GM12801 (cell line): Measurements from ENCODE around the gene KRTAP4-1.

Experiments
- TF ChIP-seq, protein P1 (sequence below): IDR thresholded peaks from one replicate; pipeline ENCODE4 v1.5.1; 2011; ENCODE audit warnings: control low read depth; ENCODE audit not compliant: insufficient read length; ENCODE audit errors: extremely low read depth

The KRTAP4-1 gene

DNA sequence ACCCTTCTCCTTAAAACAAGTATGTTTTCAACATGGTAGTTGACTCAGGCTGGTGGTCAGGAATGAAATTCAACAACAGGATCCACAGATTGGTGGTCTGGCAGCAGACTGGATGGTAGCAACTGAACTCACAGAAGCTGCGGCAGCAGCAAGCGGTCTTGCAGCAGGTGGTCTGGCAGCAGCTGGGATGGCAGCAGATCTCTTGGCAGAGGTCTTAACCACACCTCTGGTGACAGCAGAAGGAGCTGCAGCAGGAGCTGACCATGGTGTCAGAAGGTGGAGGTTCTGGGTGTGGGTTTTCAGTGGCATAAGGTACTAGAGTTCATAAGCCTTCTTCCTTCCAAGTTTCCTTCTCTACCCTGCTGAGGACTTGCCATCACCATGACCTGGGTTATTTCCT lies 2.2 kb upstream of the KRTAP4-1 start:
- TF ChIP-seq, protein P1, sequence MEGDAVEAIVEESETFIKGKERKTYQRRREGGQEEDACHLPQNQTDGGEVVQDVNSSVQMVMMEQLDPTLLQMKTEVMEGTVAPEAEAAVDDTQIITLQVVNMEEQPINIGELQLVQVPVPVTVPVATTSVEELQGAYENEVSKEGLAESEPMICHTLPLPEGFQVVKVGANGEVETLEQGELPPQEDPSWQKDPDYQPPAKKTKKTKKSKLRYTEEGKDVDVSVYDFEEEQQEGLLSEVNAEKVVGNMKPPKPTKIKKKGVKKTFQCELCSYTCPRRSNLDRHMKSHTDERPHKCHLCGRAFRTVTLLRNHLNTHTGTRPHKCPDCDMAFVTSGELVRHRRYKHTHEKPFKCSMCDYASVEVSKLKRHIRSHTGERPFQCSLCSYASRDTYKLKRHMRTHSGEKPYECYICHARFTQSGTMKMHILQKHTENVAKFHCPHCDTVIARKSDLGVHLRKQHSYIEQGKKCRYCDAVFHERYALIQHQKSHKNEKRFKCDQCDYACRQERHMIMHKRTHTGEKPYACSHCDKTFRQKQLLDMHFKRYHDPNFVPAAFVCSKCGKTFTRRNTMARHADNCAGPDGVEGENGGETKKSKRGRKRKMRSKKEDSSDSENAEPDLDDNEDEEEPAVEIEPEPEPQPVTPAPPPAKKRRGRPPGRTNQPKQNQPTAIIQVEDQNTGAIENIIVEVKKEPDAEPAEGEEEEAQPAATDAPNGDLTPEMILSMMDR: no peak

DNA sequence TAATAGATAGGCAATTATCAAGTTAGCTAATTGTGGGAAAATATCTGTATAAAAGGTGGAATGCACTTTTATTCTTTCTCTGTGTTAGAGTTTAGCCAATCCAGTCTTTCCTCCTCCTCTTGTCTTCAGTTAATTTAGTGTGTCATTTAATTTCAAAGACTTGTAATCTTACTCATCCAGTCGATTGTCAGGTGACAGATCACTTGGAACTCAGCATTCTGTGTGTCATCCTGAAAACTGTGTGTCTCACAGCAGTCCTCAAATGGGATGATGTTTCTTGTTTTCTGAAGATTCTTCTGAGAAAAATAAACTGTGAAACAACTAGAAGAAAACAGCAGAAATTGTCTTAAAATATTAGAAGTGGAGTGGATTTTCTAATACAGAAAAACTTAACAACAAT lies 290 bp upstream of the KRTAP4-1 start:
- TF ChIP-seq, protein P1: no peak

DNA sequence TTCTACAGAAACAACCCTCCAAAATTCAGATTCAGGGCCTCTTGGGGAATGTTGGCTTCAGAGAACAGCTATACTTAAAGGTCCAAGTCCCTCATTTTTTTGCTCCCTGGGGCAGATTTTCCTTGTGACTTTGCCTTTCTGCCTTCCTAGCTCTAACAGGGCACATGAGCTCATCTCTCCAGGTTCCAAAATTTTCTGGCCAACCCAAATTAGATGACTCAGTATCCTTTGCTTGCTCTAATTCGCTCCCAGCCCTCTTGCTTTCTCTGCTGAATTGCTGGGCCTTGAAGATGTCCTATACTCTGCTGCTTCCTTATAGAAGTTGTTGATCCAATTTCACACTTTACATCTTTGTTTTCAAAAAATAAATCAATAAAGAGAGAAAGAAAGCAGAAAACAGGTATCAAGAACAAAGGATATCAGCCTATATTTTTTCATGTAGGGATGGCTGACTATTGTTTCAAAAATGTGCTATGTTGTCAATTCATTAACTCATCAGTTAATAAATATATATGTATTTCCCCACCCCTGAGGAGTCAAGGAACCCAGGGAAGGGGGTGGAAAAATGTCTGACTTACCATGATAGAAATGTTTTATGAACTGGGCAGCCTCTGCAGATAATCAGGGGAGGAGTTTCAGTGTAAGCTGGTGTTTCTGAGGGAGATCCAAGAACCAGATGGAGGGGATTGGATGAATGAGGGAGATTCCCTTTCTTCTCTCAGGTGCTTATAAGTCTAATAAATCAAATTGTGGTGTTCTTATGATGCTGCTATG lies 5.7 kb downstream of the KRTAP4-1 start:
- TF ChIP-seq, protein P1: no peak

DNA sequence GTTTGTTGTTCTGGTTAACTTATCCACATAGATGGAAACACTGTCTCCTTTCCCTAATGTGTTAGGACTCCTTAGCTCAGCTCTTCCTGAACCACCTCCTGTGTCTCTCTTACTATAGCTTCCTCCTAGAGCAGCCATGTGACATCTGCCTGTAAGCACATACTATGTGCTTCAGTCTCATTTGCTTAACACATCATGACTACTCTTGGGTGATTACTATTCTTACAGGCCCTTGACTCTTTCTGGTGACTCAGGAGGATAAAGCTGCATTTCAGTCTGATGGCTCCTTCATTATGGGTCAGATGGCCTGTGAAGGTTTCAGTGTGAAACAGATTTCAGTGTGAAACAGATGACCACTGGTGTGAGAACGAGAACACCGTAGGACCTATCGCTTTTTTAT lies 6.4 kb downstream of the KRTAP4-1 start:
- TF ChIP-seq, protein P1: no peak

DNA sequence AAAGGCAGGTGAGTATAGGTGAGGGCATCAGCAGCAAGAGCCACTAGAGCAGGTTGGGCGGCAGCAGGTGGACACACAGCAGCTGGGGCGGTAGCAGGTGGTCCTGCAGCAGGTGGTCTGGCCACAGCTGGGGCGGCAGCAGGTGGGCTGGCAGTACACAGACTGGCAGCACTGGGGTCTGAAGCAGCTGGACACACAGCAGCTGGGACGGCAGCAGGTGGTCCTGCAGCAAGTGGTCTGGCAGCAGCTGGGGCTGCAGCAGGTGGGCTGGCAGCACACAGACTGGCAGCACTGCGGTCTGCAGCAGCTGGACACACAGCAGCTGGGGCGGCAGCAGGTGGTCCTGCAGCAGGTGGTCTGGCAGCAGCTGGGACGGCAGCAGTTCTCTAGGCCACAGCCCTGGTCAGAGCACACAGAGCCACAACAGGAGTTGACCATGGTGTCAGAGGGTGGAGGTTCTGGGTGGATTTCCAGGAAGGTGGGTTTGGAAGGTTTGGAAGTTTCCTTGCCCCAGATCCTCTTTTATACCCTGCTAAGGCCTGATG lies 6.9 kb downstream of the KRTAP4-1 start, which contains the start of gene KRTAP4-2:
Gene KRTAP4-2 (minus strand): TSS at position 495 of the 545 bp plus-strand sequence. CDS start 57 bp downstream, at position 438.
- TF ChIP-seq, protein P1: no peak

DNA sequence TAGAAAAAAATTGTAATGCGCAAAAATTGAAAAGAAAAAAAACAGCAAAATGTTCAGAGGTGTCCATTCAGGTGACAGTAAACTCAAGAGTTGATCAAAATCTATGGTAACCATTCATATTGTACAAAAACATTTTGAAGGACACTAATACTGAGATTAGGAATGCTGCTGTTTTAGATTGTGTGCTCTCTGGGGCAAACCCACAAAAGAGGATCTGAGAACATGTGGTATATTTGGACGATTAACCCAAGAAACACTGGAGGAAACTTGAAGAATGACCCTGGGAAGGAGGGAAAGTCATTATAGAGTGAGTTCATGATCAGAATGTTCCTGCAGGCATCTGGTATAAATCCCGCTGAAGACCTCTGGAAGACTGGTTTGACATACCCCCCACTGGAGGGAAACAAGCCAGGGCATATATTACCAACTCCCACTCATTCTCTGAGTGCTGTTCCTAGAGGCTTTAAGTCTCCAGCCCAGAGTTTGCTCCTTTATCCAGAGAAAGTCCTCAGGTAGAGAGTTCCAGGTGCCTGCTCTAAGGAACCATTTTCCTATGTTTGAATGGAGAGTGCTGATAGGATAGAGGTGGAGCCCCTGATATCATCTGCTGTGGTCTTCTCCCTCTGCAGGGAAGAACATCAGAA lies 7.8 kb downstream of the KRTAP4-1 start:
- TF ChIP-seq, protein P1: no peak

DNA sequence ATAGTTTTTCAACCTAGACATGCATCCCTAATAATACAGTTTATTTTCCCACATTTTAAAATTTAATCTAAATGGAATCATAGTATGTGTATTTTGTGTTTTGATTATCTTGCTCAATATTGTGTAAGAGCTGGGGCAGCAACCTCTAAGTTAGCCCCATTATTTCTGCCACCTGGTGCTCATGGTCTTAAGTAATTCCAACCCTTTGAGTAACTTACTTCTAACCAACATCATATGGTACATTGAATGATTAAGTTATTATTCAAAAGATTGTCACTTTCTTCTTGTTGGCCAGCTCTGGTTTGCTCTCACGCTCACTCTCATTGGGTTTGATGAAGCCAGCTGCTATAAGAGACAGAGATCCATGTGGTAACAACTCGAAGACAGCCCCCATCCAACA lies 12.8 kb downstream of the KRTAP4-1 start:
- TF ChIP-seq, protein P1: no peak
